VCaP (cell line): Measurements from ENCODE around the gene TUBA3E.
"Not testable (repeated sequence)": the region's sequence is repeated elsewhere in the genome, so short reads cannot be mapped to it uniquely, and the experiment has no call there.

Experiments used
- H3K27ac ChIP-seq: fragments of 450-650 bp; 2 replicates; pipeline ENCODE4 v1.5.1; 2017
- TF ChIP-seq, protein P1 (sequence below): fragments of 450-650 bp; conservative IDR thresholded peaks from 2 replicates; pipeline ENCODE4 v1.5.1; 2017; ENCODE audit warnings: mild to moderate bottlenecking, moderate library complexity

Gene TUBA3E

DNA sequence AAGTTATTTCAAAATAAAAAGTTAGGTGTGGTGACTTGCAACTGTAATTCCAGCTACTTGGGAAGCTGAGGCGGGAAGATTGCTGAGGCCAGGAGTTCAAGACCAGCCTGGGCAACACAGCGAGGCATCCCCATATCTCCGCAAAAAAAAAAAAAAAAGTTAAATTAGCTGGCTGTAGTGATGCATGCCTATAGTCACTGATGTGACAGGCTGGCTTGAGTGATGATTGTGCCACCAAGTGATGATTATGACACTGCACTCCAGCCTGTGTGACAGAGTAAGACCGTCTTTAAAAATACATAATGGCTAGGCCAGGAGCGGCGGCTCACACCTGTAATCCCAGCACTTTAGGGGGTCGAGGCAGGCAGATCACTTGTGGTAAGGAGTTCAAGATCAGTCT lies 28.3 kb downstream of the TUBA3E start:
- no peak overlapping the region for H3K27ac ChIP-seq
- TF ChIP-seq, protein P1, sequence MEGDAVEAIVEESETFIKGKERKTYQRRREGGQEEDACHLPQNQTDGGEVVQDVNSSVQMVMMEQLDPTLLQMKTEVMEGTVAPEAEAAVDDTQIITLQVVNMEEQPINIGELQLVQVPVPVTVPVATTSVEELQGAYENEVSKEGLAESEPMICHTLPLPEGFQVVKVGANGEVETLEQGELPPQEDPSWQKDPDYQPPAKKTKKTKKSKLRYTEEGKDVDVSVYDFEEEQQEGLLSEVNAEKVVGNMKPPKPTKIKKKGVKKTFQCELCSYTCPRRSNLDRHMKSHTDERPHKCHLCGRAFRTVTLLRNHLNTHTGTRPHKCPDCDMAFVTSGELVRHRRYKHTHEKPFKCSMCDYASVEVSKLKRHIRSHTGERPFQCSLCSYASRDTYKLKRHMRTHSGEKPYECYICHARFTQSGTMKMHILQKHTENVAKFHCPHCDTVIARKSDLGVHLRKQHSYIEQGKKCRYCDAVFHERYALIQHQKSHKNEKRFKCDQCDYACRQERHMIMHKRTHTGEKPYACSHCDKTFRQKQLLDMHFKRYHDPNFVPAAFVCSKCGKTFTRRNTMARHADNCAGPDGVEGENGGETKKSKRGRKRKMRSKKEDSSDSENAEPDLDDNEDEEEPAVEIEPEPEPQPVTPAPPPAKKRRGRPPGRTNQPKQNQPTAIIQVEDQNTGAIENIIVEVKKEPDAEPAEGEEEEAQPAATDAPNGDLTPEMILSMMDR = no peak

DNA sequence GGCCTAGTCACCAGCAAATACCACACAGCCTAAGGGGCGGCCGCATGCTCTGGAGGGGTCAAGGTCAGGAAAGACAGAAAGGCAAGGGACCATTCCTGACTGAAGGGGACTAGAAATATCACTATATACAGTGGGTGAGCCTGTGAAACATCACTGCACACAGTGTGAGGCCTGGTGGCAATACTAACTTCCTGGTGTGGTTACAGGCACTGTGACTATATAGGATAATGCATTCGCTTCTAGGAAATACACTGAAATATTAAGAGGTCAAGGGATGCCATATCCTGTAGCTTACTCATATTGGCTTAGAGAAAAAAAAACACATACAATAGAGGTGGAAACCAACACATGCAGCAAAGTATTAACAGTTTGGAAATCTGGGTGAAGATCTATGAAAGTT lies 29.1 kb downstream of the TUBA3E start:
- not testable (repeated sequence) for H3K27ac ChIP-seq

DNA sequence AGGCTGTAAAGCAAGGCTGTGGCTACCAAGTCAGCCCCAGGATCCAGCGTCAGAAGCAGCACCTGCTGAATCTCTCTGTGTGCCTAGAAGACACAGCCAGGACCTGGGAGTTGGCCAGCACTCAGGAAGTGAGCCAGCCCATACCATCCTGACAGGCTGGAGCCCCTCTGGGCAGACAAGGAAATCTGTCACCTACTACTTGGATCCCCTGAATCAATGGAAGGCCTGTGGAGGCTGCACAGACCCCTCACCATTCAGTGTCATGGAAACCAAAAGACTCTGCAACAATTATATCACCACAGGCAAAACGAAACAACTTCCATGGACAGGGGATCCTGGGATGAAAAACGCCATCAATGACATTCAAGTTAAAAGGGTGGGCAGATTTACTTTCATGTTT lies 31.6 kb downstream of the TUBA3E start:
- H3K27ac ChIP-seq = not testable (repeated sequence)

DNA sequence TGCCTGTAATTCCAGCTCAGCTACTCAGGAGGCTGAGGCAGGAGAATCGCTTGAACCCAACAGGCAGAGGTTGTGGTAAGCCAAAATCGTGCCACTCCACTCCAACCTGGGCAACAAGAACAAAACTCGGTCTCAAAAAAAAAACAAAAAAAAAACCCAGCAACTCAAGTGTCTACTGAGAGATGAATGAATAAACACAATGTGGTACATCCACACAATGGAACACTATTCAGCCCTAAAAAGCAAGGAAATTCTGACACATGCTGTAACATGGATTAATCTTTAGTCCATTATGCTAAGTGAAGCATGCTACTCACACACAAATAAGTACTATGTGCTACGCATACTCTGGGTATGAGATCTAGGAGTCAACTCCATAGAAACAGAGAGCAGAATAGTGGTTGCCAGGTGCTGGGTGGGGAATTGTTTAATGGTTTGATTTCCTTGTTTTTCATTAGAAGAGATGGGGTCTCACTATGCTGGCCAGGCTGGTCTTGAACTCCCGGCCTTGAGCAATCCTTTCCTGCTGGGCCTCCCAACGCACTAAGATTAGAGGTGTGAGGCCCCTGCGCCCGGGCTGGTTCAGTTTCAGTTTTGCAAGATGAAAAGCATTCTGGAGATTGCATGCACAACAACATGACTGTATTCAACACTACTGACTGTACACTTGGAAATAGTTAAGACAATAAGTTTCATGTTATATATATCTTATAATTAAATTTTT lies 32.8 kb downstream of the TUBA3E start:
- TF ChIP-seq, protein P1 = no peak
- no peak overlapping the region for H3K27ac ChIP-seq

DNA sequence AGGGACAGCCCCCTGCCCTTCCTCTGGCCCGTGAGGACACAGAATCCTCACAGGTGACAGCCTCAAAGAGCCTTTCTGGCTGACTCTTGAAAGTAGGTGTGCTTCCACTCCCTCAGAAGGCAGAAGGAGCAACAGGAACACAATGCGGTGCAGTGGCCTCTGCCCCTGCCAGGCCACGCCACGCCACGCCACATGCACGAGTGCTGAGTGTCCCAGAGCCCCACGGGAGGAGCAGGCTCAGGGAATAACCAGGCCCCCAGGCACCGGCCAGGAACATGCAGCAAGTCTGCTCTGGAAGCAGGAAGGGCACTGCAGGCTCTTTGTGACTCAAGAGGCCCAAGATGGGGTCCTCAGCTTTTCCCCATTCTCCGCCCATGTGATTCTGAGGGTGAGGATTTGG lies 35.3 kb downstream of the TUBA3E start:
- no peak overlapping the region for H3K27ac ChIP-seq
- TF ChIP-seq, protein P1 = no peak

DNA sequence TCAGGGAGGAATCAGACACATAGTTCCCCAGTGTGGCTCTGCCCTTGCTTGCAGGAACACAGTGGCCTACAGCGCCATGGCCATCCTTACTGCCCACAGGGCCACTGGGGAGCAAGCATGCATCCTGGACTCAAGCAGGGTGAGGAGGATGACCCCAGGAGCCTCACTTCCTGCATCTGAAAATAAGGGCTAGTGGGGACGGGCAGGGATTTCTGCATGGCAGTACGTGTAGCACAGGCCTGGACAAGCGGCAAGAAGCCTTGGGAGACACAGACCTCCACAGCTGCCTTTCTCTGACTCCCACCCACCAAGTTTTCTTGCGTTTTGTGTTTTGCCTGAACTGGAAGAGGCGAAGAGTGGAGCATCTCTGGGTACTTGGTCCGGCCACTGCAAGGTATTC lies 35.8 kb downstream of the TUBA3E start:
- not testable (repeated sequence) for H3K27ac ChIP-seq

DNA sequence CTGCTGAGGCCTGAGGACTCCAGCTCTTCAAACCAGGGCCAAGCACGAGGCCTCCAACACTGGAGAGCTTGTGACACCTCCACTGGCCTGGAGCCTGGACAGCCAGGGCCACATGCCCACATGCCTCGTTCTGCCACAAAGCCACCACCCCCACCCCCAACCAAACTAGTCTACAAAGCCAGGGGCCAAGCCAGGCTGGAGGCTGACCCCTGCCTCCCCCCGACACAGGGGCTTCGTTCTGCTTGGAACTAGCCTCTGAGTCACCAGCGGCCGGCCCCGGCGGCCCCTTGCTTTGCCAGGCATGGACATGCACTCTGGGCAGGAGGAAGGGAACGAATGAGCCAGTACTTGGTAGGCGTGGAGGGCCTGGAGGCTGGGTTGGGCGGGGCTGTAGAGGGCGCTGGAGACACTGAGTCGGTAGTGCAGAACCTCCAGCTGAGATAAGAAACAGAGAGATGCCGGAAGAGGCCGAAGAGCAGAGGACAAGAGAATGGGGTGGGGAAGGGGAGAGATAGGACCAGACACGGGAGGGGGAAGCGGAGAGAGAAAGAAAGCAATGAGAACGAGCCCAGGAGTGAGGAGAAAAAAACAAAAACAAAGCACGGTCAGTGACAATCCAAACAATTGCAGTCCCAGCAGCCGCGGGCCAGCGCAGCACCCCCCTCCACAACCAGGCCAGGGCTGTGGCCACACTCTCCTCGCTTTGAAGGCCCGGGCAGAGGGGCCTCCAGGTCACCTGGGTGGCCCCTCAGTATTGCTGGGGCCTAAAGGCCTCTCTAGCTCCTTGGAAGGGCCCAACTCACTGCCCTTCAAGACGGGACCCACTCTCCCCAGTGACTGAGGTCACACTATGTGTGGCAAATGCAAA lies 37.2 kb downstream of the TUBA3E start:
- H3K27ac ChIP-seq = not testable (repeated sequence)

DNA sequence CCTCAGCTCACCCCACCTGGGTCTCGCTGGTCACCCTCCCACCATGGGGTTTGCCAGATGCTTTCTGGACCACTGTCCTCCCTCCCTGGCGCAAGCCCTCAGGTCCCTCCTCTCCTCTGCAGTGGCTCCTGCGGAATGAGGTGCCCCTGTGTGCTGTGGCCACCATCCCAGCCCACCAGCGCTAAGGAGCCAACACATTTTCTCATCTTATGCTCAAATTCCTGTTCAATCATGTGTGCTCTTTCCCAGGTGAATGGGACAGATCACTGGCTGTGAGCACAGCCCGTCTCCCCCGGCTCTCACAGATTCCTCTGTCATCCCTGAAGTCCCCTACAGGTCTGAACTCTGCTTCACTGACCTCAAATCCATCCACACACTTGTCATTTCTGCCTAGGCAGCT lies 38.1 kb downstream of the TUBA3E start:
- H3K27ac ChIP-seq = no peak overlapping the region
- TF ChIP-seq, protein P1 = no peak

DNA sequence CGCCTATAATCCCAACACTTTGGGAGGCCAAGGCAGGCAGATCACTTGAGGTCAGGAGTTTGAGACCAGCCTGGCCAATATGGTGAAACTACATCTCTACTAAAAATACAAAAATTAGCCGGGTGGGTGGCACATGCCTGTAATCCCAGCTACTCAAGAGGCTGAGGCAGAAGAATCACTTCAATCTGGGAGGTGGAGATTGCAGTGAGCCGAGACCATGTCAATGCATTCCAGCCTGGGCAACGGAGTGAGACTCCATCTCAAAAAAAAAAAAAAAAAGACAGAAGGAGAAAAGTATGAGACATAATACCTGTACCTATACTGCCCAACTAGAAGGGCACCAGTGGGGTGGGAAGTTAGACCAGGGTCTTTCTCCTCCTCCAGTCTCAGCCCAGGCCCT lies 38.9 kb downstream of the TUBA3E start:
- not testable (repeated sequence) for H3K27ac ChIP-seq

DNA sequence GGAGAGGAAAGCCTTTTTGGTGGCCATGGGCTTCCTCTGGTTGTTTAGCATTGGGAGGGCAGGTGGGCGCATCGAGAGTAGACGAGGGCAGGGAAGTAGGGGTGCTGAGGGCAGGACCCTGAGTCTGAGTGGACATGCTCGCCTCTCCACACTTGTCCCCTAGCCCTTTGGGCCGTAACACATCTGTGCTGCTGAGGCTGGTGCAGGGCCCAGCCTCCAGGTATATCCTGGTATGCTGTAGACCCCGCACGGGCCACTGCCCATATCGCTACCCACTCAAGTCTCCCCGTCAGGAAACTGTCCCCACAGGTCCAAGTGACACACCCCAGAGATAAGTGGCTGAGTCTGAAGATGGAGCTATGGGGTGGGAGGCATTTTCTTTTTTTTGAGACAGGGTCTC lies 39.6 kb downstream of the TUBA3E start:
- no peak overlapping the region for H3K27ac ChIP-seq
- TF ChIP-seq, protein P1 = no peak

DNA sequence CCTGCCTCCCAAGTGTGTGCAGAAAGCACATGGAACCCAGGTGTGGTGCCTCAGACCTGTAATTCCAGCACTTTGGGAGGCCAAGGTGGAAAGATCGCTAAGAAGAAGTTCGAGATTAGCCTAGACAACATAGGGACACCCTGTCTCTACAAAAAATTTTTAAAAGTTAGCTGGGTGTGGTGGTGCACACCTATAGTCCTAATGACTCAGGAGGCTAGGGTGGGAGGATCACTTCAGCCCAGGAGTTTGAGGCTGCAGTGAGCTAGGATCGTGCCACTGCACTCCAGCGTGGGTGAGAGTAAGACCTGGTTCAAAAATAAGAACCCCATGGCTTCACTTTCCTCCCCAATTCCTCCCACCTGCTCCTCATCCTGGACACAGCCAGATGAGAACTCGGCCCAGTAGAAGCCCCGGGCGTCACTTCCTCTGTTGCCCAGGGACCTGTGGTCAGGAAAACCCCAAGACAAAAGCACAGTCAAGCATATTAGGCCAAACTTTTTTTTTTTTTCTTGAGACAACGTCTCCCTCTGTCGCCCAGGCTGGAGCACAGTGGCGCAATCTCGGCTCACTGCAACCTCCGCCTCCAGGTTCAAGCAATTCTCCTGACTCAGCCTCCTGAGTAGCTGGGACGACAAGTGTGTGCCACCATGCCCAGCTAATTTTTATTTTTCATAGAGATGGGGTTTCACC lies 40.3 kb downstream of the TUBA3E start:
- H3K27ac ChIP-seq = not testable (repeated sequence)

DNA sequence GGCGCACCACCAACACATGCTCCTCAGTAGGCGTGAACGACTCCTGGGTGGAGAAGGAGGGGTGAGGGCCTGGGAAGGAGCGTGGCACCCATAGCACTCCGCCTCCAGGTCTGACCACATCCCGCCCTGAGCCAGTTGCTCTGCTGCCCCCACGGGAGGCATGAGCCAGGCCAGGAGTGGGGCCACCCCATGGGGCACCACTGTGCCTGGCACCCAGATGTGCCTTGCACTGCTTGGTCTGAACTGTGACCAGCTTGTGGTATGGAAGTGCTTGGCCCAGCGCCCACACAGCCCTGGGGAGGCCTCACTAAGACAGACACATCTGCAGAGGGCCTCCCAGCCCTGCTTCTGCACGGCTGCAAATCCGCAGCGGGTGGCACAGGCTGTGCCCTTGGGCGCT lies 40.9 kb downstream of the TUBA3E start:
- not testable (repeated sequence) for H3K27ac ChIP-seq
